ENCODE measurements around the gene PLEKHG4.

The PLEKHG4 gene

DNA sequence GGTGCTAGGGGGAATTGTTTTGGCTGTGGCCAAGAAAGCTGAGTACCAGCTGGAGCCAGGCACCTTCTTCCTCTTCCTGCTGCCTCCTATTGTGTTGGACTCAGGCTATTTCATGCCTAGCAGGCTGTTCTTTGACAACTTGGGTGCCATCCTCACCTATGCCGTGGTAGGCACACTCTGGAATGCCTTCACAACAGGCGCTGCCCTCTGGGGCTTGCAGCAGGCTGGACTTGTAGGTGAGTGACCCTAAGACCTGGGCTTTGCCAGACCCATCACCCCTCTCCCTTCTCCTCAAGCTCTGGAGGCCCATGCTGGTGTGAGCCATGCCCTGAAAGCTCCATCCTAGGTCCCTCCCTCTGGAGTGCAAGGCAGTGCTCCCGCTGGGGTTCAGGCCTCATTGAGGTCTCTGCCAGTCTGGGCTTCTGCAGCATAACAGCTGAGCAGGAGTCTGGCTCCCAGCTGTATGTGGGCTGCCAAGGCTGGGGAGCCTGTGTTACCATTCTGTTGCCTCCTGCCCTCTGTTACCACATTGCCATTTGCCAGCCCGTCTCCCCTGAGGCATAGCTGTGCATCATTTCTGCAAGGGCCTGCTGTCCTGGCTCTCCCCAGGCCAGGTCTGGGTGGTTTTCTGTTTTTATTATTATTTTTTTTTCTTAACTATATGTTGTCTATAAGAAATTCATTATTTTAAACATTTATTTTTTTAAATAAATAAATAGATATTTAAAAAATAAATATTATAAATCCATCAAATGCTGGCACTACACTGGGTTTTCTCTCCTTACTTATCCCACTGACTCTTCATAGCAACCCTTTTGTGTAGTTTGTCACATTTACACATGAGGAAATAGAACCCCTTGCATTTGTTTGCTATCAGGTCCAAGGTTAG, 26.5 kb upstream of the PLEKHG4 start:
- H3K4me3 ChIP-seq (ENCODE audit: low read depth, low read length): no peak overlapping the region
- DNase-seq (ENCODE audit: low read depth): no peak
- TF ChIP-seq, protein P1, sequence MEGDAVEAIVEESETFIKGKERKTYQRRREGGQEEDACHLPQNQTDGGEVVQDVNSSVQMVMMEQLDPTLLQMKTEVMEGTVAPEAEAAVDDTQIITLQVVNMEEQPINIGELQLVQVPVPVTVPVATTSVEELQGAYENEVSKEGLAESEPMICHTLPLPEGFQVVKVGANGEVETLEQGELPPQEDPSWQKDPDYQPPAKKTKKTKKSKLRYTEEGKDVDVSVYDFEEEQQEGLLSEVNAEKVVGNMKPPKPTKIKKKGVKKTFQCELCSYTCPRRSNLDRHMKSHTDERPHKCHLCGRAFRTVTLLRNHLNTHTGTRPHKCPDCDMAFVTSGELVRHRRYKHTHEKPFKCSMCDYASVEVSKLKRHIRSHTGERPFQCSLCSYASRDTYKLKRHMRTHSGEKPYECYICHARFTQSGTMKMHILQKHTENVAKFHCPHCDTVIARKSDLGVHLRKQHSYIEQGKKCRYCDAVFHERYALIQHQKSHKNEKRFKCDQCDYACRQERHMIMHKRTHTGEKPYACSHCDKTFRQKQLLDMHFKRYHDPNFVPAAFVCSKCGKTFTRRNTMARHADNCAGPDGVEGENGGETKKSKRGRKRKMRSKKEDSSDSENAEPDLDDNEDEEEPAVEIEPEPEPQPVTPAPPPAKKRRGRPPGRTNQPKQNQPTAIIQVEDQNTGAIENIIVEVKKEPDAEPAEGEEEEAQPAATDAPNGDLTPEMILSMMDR (IDR thresholded peaks at IDR 0.05; ENCODE audit: low read depth, low read length, missing control alignments): no peak

DNA sequence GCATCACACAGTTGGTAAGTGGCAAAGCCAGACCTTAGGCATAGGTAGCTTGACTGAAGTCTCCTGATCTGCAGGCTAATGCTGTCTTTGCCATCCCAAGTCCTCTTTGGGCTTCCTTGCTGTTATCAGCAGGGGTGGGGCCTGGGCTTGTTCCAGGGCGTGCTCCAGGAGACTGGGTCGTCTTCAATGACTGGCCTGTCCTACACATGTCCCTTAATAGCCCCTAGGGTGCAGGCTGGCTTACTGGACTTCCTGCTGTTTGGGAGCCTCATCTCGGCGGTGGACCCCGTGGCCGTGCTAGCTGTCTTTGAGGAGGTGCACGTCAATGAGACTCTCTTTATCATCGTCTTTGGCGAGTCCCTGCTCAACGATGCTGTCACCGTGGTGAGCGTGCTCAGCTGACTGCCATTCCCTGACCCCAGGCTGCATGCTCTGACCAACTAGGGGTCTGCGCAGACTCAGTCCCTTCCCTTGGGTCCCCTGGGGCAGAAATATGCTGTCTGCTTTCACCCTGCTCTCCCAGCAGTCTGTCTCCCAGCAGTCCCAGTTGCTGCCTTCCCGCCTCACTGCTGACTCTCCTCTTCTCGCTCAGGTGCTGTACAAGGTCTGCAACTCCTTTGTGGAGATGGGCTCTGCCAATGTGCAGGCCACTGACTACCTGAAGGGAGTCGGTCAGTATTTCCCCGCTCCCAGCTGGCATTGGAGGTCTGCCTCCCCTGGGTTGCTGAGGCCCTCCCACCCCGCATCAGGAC, 24.4 kb upstream of the PLEKHG4 start:
- no peak for DNase-seq (ENCODE audit: low read depth)
- no peak overlapping the region for H3K4me3 ChIP-seq (ENCODE audit: low read depth, low read length)
- TF ChIP-seq, protein P1 (IDR thresholded peaks at IDR 0.05; ENCODE audit: low read depth, low read length, missing control alignments): no peak

DNA sequence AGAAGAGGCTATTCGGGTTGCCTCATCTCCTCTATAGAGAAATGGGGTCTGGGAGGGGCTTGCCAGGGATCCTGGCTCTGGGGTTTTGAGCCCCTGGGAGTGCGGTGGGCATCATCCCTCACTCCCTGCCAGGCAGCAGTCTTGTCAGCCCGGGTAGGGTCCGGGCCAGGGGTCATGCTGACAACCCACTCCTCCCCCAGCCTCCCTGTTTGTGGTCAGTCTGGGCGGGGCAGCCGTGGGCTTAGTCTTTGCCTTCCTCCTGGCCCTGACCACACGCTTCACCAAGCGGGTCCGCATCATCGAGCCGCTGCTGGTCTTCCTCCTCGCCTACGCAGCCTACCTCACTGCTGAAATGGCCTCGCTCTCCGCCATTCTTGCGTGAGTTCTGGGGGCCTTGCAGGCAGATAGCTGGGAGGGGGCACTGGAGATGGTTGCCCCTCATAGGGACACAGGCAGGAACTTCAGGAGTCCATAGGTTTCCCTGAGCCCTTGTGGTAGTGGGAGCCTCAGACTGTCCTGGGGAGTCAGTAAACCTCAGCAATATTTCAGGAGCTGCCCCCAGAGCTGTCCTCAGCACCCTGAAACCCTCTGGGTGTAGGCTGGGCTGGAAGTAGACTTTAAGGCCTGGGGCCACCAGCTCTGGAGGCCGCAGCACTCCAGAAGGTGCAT, 23.6 kb upstream of the PLEKHG4 start:
- H3K4me3 ChIP-seq (ENCODE audit: low read depth, low read length): no peak overlapping the region
- DNase-seq (ENCODE audit: low read depth): no peak
- TF ChIP-seq, protein P1 (IDR thresholded peaks at IDR 0.05; ENCODE audit: low read depth, low read length, missing control alignments): no peak

DNA sequence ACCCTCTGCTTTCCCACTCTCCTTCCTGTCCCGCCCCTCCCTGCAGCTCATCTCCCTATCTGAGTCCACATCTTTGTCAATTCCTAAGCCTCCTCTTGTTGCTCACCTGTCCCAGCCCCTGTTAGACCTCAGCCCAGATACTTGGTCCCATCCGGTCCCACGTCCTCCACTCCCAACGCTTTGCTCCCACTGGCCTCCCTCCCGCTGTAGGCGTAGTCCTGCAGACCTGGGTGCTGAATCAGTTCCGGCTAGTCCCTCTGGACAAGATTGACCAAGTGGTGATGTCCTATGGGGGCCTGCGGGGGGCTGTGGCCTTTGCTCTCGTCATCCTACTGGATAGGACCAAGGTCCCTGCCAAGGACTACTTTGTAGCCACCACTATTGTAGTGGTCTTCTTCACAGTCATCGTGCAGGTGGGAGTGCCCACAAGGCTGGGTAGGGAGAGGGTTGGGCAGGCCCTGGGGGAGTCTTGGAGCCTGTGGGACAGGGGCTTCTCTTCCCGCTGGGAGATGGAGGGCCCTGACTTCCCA, 22.6 kb upstream of the PLEKHG4 start:
- DNase-seq (ENCODE audit: low read depth): no peak
- H3K4me3 ChIP-seq (ENCODE audit: low read depth, low read length): no peak overlapping the region
- TF ChIP-seq, protein P1 (IDR thresholded peaks at IDR 0.05; ENCODE audit: low read depth, low read length, missing control alignments): no peak

DNA sequence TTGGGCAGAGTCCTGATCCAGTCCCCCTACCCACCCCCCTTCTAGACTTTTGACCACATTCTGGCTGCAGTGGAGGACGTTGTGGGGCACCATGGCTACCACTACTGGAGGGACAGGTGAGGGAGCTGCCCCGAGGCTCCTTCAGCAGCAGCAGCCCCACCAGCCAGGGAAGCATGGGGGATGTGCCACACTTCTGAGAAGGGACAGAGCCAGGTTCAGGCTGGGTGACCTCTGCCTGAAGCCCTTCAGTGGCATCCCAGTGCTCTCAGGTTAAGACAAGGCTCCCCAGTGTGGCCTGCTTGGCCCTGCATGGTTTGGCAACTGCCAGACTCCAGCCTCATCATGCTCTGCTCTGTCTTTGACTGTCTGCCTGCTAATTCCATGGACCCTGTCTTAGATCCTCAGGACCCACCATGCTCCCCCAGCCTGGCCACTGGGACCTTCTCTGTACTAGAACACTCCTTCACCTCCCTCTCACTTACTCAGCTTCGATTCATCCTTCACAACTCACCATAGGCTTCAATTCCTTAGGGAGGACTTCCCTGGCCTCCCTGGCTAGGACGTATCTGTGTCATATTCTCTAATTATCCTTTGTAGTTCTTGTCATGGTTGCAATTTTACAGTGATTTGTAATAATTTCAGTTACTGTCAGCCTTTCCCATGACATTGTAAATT, 21.7 kb upstream of the PLEKHG4 start:
- TF ChIP-seq, protein P1 (IDR thresholded peaks at IDR 0.05; ENCODE audit: low read depth, low read length, missing control alignments): no peak

DNA sequence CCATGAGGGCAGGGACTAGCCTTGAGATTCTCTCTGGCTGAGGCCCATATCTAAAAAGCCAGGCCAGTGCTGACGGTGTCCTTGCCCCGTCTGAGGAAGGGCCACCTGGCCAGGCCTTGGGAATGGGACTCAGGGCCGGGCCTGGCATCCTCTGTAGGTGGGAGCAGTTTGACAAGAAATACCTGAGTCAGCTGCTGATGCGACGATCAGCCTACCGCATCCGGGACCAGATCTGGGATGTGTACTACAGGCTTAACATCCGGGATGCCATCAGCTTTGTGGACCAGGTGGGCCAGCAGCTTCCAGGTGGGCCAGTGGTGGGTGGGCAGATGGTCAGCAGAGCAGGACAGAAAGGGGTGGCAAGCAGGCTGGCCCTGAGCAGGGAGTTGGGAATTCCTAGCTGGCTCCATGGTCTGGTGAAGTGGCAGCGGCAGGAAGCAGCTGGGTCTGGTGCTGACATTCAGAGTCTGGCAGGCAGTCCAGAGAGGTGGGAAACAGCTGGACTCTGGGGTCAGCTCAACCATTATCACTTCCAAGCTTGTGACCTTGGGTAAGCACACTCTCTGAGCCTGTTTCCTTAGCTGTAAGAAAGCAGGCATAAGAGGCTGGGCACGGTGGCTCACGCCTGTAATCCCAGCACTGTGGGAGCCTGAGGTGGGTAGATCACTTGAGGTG, 21.0 kb upstream of the PLEKHG4 start:
- no peak for DNase-seq (ENCODE audit: low read depth)
- H3K4me3 ChIP-seq (ENCODE audit: low read depth, low read length): no peak overlapping the region
- TF ChIP-seq, protein P1 (IDR thresholded peaks at IDR 0.05; ENCODE audit: low read depth, low read length, missing control alignments): no peak

More for the DNA sequence above, 21.7 kb upstream of the PLEKHG4 start:
- DNase-seq (ENCODE audit: low read depth): no peak
- H3K4me3 ChIP-seq (ENCODE audit: low read depth, low read length): no peak overlapping the region
